ENCODE measurements around the gene C19orf12. TPM values are rescaled to one million over a fixed set of nuclear protein-coding genes. Genes with fewer than 3 reads are reported as not detected.
"Not testable (repeated sequence)": the region's sequence is repeated elsewhere in the genome, so short reads cannot be mapped to it uniquely, and the experiment has no call there.

C19orf12 gene
- polyA plus RNA-seq, 4 donors = 20.8 to 29.1 (median 27.0) TPM

- no peak for DNase-seq (ENCODE audit: low read depth in 4 of 4, low spot score in 2 of 4)
Observed at GRCh38 chr19:29678484-29679106, 36.5 kb downstream of the C19orf12 start.

GRCh38 chr19:29677001-29677817 is 37.9 kb downstream of the C19orf12 start:
- DNase-seq (ENCODE audit: low read depth in 4 of 4, low spot score in 2 of 4) = no peak

DNA sequence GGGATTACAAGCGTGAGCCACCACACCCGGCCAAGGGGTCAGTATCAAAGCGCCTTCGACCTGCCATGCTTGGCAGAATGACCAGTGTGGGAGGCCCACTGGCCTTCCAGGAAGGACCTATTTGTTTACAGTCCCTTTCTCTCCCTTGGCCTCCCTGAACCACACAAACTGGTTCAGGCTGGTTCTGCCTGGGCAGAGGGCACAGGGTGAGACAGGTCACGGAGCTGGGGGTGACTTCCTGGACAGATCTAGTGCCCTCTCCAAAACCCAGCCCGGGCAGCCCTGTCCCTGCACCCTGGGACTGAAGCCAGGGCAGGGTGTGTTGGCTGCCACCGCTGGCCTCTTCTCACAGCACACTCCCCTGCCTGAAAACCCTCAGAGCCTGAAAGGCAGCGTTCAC is 38.5 kb downstream of the C19orf12 start:
- no peak for DNase-seq (ENCODE audit: low read depth in 4 of 4, low spot score in 2 of 4)

DNA sequence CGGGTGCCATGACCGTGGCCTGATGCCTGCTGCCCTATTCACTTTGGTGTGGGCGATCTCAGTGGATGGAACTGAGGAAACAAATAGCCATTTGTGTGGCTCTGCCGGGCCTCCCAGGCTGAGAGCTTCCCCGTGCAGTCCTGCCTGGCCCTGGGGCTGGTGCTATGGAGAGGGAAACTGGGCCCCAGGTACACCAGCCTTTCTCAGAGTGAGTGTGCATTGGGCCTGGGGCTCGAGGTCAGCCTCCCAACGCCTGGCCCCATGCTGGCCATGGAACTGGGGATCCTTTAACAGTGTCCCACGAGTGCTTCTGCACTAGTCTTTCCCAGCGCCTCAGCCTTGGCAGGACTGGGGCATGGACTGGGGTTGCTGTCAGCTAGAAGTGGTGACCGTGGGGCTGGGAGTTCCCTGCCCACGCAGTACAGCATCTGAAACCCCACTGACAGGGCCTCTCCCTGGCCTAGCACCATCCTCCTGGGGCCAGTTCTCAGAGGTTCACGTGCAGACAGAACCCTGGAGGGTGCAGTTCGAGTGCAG is 39.3 kb downstream of the C19orf12 start:
- no peak for DNase-seq (ENCODE audit: low read depth in 4 of 4, low spot score in 2 of 4)

DNA sequence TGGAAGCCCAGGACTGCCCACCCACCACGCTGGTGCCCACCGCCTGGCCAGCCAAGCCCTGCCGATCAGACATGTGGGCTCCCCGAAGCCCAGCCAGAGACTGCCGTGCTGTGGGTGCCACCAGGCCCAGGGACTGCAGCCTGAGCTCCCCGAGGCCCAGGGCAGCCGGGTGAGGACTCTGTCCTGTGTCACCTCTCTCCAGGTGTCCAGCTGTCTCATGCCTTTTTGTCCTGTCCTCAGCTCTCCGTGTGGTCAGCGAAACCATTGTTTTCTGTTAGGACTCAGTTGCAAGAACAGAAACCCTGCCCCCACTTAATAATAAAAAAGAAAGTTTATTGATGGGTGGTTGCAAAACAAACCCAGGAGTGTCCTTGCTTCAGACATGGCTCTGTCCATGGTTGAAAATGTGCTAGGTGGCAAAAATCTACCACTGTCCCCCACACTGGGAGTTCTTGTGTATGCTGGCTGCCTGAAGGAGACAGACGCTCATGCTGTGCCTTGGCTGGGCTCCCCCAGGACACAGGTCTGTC is 39.9 kb downstream of the C19orf12 start:
- no peak for DNase-seq (ENCODE audit: low read depth in 4 of 4, low spot score in 2 of 4)

- no peak for DNase-seq (ENCODE audit: low read depth in 4 of 4, low spot score in 2 of 4)
Observed at GRCh38 chr19:29674374-29675119, 40.5 kb downstream of the C19orf12 start.

GRCh38 chr19:29673451-29674371 is 41.4 kb downstream of the C19orf12 start:
- DNase-seq (ENCODE audit: low read depth in 4 of 4, low spot score in 2 of 4) = no peak

DNA sequence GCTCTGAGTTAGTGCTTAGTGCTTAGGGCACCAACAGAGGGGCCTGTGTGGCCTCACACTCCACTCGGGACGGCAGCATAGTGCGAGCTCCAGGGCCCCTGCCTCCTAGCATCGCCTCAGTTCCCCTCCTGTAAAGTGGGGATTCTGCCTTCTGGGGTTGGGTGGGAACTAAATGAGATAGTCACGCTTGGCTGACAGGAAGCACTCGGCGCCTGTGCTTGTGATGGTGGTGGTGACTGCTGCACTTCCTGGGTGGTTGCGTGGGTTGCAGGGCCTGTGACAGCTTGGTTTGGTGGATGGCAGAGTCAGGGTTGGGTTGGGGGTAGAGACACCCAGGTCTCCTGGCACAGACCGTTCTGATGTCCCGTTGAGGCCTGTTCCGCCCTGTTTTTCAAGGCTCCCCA is 42.1 kb downstream of the C19orf12 start:
- DNase-seq (ENCODE audit: low read depth in 4 of 4, low spot score in 2 of 4) = no peak

- DNase-seq (ENCODE audit: low read depth in 4 of 4, low spot score in 2 of 4) = no peak
Observed at GRCh38 chr19:29672319-29672932, 42.6 kb downstream of the C19orf12 start.

DNA sequence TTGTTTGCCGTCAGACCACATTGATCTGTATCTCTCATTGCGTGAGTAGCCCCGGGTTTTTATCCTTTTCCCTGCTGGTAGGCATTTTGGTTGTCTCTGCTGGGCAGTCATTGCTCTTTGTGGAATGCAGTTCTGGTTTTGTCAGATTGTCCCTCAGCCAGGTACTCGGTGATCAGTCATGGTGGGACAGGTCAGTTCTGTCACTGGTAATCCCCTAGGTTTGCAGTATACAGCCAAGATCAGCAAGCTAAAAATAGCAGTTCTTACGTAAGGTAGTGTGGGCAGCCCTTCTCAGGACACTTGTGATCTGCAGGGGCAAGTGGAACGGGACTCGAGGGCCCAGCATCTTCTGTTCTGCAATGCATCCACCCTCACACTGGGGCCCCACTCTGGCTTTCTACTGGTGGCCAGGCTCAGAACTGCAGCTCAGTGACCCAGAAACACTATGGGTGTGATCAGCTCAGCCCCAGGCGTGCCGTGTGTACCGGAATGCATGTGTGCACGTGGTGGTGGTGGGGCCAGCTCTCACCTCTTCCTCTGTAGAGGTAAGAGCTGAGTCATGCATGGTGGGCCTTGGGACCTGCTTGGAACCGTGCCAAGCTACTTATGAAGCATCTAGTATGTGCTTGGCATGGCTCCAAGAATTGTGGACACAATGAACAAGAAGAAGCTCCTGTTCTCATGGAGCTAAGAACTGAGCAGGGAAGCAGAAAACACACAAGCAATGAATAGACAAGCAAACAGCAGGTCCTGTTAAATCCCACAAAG is 43.5 kb downstream of the C19orf12 start:
- DNase-seq (ENCODE audit: low read depth in 4 of 4, low spot score in 2 of 4) = no peak

DNA sequence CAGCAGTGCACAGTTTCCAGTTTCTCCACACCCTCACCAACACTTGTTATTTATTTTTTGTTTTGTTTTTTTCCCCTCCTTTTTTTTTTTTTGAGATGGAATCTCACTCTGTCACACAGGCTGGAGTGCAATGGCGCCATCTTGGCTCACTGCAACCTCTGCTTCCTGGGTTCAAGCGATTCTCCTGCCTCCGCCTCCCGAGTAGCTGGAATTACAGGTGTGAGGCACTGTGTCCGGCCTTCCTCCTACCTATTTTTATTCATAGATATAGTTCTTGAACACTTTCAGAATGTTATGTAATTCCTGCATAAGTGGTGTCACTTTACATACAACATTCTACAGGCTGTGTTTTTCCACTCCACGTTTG is 44.1 kb downstream of the C19orf12 start:
- not testable (repeated sequence) for DNase-seq (ENCODE audit: low read depth in 4 of 4, low spot score in 2 of 4)

- no peak for DNase-seq (ENCODE audit: low read depth in 4 of 4, low spot score in 2 of 4)
Observed at GRCh38 chr19:29670255-29670654, 44.8 kb downstream of the C19orf12 start.

- no peak for DNase-seq (ENCODE audit: low read depth in 4 of 4, low spot score in 2 of 4)
Observed at GRCh38 chr19:29668746-29669609, 46.1 kb downstream of the C19orf12 start.

- no peak for DNase-seq (ENCODE audit: low read depth in 4 of 4, low spot score in 2 of 4)
Observed at GRCh38 chr19:29667901-29668341, 47.1 kb downstream of the C19orf12 start.

DNA sequence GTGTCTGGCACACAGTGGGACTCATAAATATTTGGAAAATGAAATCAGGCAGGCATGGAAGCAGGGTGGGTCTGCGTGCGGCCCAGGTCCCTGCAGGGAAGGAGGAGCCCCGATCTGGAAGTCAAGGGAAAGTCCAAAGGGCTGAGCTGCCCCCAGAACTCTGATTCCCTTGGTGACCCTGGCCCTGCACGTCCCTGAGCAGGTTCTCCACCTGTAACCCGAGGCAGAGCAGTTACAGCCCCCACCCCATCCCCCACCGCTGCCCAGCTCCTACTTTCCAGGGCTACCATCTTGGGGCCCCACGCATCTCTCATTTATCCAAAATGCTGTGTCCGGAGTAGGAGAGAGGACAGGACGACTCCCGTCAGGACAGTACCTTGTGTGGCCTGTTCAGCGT is 47.7 kb downstream of the C19orf12 start:
- DNase-seq (ENCODE audit: low read depth in 4 of 4, low spot score in 2 of 4) = no peak

GRCh38 chr19:29666578-29667386 is 48.3 kb downstream of the C19orf12 start:
- DNase-seq (ENCODE audit: low read depth in 4 of 4, low spot score in 2 of 4) = no peak
